ENCODE data around the gene OGDH. TPM values are rescaled to one million over a fixed set of nuclear protein-coding genes. Genes with fewer than 3 reads are reported as not detected.

Gene OGDH
- total RNA-seq, 1 donor from 2014 or later, result 157 TPM

GRCh38 chr7:44736896-44737295 lies 130.5 kb downstream of the OGDH start:
- no peak for DNase-seq (ENCODE audit: low read depth)

GRCh38 chr7:44738051-44738723 lies 131.8 kb downstream of the OGDH start:
- DNase-seq (ENCODE audit: low read depth), result peak; percentile 21

- no peak for DNase-seq (ENCODE audit: low read depth)
Observed at GRCh38 chr7:44738876-44739665, 132.6 kb downstream of the OGDH start.

- no peak for DNase-seq (ENCODE audit: low read depth)
Observed at GRCh38 chr7:44740055-44740454, 133.6 kb downstream of the OGDH start.

GRCh38 chr7:44743750-44744149 lies 137.3 kb downstream of the OGDH start:
- DNase-seq (ENCODE audit: low read depth), result no peak

- peak; percentile 42 for DNase-seq (ENCODE audit: low read depth)
Observed at GRCh38 chr7:44748045-44748947, 141.9 kb downstream of the OGDH start, which contains the start of gene ZMIZ2. ZMIZ2 (plus strand) TSS chr7:44748847; CDS start chr7:44756250, 7,403 bp downstream.

- DNase-seq (ENCODE audit: low read depth), result no peak
Observed at GRCh38 chr7:44748948-44749731, 142.7 kb downstream of the OGDH start.

GRCh38 chr7:44749992-44750391 lies 143.6 kb downstream of the OGDH start:
- no peak for DNase-seq (ENCODE audit: low read depth)

- DNase-seq (ENCODE audit: low read depth), result no peak
Observed at GRCh38 chr7:44750424-44750823, 144.0 kb downstream of the OGDH start.

- peak; percentile 71 for DNase-seq (ENCODE audit: low read depth)
Observed at GRCh38 chr7:44750921-44751571, 144.6 kb downstream of the OGDH start.

- DNase-seq (ENCODE audit: low read depth), result no peak
Observed at GRCh38 chr7:44752822-44753221, 146.4 kb downstream of the OGDH start.

GRCh38 chr7:44754802-44755697 lies 148.6 kb downstream of the OGDH start:
- no peak for DNase-seq (ENCODE audit: low read depth)

- no peak for DNase-seq (ENCODE audit: low read depth)
Observed at GRCh38 chr7:44755698-44756627, 149.5 kb downstream of the OGDH start.

- no peak for DNase-seq (ENCODE audit: low read depth)
Observed at GRCh38 chr7:44756904-44757303, 150.5 kb downstream of the OGDH start.

GRCh38 chr7:44757311-44757710 lies 150.9 kb downstream of the OGDH start:
- no peak for DNase-seq (ENCODE audit: low read depth)

GRCh38 chr7:44757739-44758138 lies 151.3 kb downstream of the OGDH start:
- no peak for DNase-seq (ENCODE audit: low read depth)
